Measurements from ENCODE around the gene CHADL.

The CHADL gene

DNA sequence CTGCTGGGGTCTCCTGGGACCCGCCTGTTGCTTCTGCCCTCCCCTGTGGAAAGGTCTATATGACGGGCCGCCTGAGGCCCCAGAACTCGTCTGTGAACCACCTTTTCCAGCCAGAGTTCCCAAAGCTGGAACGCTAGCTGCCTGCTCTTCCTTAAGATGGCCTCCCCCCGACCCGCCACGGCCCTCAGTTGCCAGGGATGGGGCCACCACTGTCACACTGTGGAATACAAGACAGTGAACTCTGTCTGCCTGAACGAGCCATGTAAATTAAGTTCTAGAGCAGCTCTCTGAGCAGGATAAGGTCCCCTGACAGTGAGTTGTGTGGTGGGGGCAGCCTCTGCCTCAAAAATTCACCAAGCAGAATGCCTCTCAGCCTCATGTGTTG lies 10.3 kb downstream of the CHADL start:
- no peak for DNase-seq (ENCODE audit: low read depth)

- no peak for DNase-seq (ENCODE audit: low read depth)
Observed at GRCh38 chr22:41229730-41230400, 10.9 kb downstream of the CHADL start.

GRCh38 chr22:41229215-41229614 lies 11.5 kb downstream of the CHADL start:
- no peak for DNase-seq (ENCODE audit: low read depth)

DNA sequence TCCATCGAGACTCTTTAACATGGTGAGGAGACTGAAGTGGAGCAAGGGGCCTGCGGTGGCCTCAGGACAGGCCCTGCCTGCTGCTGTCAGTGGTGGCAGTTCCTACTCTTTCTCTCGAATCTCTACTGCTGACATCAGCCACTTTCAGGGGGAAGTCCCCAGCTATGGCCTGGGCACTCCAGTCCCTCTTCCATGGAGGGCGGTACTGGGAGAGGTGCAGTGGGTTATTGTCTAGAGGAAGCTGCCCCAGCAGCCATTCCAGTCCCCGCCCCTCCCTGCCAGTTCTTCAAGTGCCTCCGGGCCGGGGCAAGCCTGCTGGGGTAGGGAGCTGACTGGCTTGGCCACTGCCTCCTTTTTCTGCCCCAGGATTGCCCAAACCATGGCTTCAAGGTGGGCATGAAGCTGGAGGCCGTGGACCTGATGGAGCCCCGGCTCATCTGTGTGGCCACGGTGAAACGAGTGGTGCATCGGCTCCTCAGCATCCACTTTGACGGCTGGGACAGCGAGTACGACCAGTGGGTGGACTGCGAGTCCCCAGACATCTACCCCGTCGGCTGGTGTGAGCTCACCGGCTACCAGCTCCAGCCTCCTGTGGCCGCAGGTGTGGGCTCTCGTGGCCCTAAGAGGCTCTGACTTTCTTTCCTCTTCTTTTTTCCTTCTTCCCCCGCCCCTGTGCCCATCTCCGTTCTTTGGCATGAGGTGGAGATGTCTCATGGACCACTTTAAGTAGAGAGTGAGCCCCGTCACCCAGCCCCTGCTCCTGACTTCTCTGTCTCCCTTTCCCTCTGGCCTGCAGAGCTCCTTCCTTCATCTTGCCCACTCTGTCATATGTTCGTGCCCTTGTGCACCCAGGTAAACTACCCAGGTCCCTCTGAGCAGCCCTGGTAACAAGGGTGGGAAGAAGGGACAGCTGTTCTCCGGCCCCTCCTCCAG lies 13.7 kb downstream of the CHADL start:
- DNase-seq (ENCODE audit: low read depth) = no peak

GRCh38 chr22:41223535-41223934 lies 17.2 kb downstream of the CHADL start:
- DNase-seq (ENCODE audit: low read depth) = no peak

DNA sequence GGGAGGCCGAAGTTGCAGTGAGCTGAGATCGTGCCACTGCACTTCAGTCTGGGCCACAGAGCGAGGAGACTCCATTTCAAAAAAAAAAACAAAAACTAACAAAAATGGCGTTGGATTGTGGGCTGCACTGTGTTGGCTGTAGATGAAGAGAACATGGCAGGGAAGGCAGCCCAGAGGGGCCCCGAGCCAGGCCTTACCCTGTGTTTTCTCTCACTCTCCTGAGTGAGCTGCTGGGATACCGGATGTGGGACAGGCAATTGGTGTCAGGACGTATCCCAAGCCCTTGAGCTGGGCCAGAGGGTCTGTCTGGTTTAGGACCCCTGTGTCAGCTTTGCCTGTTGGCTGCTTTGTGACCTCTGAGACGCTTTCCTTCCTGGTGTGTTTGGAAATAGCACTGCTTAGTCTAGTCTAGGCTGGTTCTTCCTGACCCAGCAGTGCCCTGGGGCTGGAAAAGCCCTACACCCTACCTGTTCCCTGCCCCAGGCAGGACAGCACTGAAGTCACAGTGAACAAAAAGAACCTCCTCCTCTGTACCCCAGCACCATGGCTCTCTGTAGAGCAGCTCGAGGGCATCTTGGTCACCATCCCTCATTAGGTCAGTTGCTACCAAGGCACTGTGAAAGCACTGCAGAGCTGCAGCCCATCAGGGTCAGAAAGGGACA lies 17.8 kb downstream of the CHADL start:
- DNase-seq (ENCODE audit: low read depth) = no peak

- no peak for DNase-seq (ENCODE audit: low read depth)
Observed at GRCh38 chr22:41217553-41218157, 23.1 kb downstream of the CHADL start.

- no peak for DNase-seq (ENCODE audit: low read depth)
Observed at GRCh38 chr22:41216984-41217383, 23.7 kb downstream of the CHADL start.

DNA sequence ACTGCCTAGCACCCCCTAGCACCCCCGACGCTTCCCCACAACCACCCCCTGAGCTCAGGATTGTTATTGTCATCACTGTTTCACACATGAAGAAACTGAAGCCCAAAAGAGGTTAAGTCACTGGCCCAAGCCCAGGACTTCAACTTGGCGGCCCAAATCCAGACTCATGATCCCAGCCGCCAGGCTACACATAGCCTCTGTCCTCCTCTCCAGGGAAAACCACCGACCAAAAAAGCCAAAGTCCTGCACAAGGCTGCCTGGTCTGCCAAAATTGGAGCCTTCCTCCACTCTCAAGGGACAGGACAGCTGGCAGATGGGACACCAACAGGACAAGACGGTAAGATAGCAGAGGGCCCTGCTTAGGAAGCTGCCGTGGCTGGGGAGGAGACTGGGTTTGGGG lies 24.8 kb downstream of the CHADL start:
- no peak for DNase-seq (ENCODE audit: low read depth)

GRCh38 chr22:41215409-41215808 lies 25.3 kb downstream of the CHADL start:
- no peak for DNase-seq (ENCODE audit: low read depth)

- DNase-seq (ENCODE audit: low read depth) = no peak
Observed at GRCh38 chr22:41206719-41207118, 34.0 kb downstream of the CHADL start.

GRCh38 chr22:41204992-41205900 lies 35.5 kb downstream of the CHADL start, which contains the start of gene L3MBTL2:
Gene L3MBTL2 (plus strand): TSS chr22:41205312. CDS start chr22:41205363, 51 bp downstream.
- peak; percentile 98 for DNase-seq (ENCODE audit: low read depth)

GRCh38 chr22:41204066-41204465 lies 36.7 kb downstream of the CHADL start:
- DNase-seq (ENCODE audit: low read depth) = no peak

GRCh38 chr22:41203118-41203517 lies 37.6 kb downstream of the CHADL start:
- no peak for DNase-seq (ENCODE audit: low read depth)

DNA sequence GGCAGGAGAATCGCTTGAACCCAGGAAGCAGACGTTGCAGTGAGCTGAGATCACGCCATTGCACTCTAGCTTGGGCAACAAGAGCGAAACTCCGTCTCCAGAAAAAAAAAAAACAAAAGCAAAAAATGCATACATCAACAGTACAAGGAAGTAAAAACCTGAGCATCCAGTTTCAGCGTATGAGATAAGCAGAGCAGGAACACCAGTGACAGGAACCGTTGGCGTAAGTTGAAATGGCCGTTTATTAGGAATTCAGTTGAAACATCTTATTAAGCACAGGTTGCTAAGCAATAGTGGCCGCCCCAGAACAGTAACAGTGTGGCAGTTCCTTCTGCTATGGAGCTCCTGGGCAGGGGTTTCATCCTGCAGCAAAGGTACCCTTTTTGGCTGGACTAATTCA lies 39.6 kb downstream of the CHADL start:
- no peak for DNase-seq (ENCODE audit: low read depth)

- DNase-seq (ENCODE audit: low read depth) = peak; percentile 42
Observed at GRCh38 chr22:41198027-41198580, 42.6 kb downstream of the CHADL start.

- DNase-seq (ENCODE audit: low read depth) = peak; percentile 64
Observed at GRCh38 chr22:41197038-41197972, 43.4 kb downstream of the CHADL start.

DNA sequence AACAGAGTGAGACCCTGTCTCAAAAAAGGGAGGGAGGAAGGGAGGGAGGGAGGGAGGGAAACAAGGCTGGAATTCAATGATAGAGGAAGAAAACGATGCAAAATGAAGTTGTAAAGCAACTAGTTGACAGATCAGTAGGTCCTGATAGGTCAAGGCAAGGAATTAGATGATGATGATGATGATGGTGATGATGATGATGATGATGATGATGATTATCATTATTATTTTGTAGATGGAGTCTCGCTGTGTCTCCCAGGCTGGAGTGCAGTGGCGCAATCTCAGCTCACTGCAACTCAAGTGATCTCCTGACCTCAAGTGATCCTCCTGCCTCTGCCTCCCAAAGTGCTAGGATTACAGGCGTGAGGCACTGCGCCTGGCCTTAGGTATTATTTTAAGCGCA lies 46.9 kb downstream of the CHADL start:
- DNase-seq (ENCODE audit: low read depth) = no peak

DNA sequence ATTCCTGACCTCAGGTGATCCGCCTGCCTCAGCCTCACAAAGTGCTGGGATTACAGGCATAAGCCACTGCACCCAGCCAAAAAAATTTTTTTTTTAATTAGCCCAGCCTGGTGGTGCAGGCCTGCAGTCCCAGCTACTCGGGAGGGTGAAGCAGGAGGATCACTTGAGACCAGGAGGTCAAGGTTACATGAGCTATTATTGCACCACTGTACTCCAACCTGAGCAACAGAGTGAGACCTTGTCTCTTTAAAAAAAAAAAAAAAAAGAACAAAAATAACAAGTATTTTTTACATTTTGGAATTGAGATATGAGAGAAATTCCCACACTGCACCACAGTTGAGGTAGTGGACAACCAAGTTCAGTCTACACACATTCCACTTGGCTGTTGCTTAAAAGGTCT lies 49.3 kb downstream of the CHADL start:
- DNase-seq (ENCODE audit: low read depth) = no peak

DNA sequence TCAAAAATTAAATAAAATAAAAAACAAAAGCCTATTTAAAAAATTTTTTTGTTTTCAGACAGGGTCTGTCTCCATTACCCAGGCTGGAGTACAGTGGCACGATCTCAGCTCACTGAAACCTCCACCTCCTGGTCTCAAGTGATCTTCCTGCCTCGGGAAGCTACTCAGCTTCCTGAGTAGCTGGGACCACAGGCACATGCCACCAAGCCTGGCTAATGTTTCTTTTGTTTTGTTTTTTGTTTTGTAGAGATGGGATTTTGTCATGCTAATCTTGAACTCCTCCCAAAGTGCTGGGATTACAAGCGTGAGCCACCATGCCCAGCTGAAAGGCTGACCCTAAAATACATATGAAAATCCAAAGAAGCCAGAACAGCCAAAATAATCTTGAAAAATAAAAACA lies 56.1 kb downstream of the CHADL start:
- no peak for DNase-seq (ENCODE audit: low read depth)
